ENCODE measurements around the gene ISCA2. TPM values are rescaled to one million over a fixed set of nuclear protein-coding genes. Genes with fewer than 3 reads are reported as not detected.

Gene ISCA2
- total and polyA plus RNA-seq, 2 experiments from 2014 or later = 44.0 to 171 TPM

DNA sequence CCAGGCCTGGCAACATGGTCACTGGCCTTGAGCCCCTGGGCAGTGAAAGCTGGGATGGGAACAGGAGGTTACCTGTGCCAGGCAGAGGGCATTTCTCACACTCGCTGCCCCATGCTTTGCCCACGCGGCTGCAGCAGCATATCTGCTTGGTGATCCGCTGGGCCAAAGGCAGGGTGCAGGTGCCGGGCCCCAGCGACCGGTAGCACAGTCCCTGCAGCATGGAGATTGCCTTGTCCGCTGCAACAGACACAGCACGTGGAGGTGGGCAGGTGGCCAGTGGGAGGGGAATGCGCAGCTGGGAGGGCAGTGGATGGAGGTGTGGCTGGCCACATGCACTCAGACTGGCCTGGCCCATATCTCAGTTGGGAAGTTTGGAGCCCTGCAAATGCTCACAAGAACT is 35.3 kb downstream of the ISCA2 start:
- no peaks in the 10 kb centered on the region for H3K9me2 ChIP-seq (ENCODE audit: insufficient read depth)
- no peak overlapping the region for H3K27ac ChIP-seq (ENCODE audit: low read depth)
- H3K79me2 ChIP-seq (replicated peaks; ENCODE audit: insufficient read depth) = no peaks in the 10 kb centered on the region
- H4K20me1 ChIP-seq (replicated peaks; ENCODE audit: insufficient read depth) = no peaks in the 10 kb centered on the region
- no peaks in the 10 kb centered on the region for H3K4me1 ChIP-seq (ENCODE audit: insufficient read depth)
- no peak overlapping the region for H2AFZ ChIP-seq
- Mint-ChIP-seq H3K9me3 (no peaks in the 10 kb centered on the region), H3K27me3 (ENCODE audit: insufficient read depth, low read depth, poor library complexity) (peaks cover 9% of the 10 kb centered on the region), H3K4me1 (peaks cover 15% of the 10 kb centered on the region), H3K36me3 (ENCODE audit: low read depth) (no peaks in the 10 kb centered on the region), H3K4me3 (no peak overlapping the region), H3K27ac (no peak overlapping the region)
- ATAC-seq (no peak), DNase-seq (ENCODE audit: low spot score) (no peak)
- no peaks in the 10 kb centered on the region for H3F3A ChIP-seq (replicated peaks; ENCODE audit: low read depth)
- no peaks in the 10 kb centered on the region for H3K36me3 ChIP-seq (ENCODE audit: insufficient read depth)
- TF ChIP-seq CTCF (conservative IDR thresholded peaks at IDR 0.05; ENCODE audit: low read depth in 2 of 2) = no peak
- TF ChIP-seq, protein P1, sequence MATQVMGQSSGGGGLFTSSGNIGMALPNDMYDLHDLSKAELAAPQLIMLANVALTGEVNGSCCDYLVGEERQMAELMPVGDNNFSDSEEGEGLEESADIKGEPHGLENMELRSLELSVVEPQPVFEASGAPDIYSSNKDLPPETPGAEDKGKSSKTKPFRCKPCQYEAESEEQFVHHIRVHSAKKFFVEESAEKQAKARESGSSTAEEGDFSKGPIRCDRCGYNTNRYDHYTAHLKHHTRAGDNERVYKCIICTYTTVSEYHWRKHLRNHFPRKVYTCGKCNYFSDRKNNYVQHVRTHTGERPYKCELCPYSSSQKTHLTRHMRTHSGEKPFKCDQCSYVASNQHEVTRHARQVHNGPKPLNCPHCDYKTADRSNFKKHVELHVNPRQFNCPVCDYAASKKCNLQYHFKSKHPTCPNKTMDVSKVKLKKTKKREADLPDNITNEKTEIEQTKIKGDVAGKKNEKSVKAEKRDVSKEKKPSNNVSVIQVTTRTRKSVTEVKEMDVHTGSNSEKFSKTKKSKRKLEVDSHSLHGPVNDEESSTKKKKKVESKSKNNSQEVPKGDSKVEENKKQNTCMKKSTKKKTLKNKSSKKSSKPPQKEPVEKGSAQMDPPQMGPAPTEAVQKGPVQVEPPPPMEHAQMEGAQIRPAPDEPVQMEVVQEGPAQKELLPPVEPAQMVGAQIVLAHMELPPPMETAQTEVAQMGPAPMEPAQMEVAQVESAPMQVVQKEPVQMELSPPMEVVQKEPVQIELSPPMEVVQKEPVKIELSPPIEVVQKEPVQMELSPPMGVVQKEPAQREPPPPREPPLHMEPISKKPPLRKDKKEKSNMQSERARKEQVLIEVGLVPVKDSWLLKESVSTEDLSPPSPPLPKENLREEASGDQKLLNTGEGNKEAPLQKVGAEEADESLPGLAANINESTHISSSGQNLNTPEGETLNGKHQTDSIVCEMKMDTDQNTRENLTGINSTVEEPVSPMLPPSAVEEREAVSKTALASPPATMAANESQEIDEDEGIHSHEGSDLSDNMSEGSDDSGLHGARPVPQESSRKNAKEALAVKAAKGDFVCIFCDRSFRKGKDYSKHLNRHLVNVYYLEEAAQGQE (IDR thresholded peaks at IDR 0.05; ENCODE audit: unreplicated experiment) = no peak
- no peak for TF ChIP-seq ETS1 (IDR thresholded peaks at IDR 0.05)
- TF ChIP-seq ZNF331 (CRISPR knock-in tag; IDR thresholded peaks at IDR 0.05; ENCODE audit: low read depth) = no peak
- TF ChIP-seq JUNB (IDR thresholded peaks at IDR 0.05; ENCODE audit: unreplicated experiment) = no peak
- no peak for TF ChIP-seq CREB1 (CRISPR knock-in tag; IDR thresholded peaks at IDR 0.05; ENCODE audit: low read depth)
- no peak for TF ChIP-seq EZH2phosphoT487 (IDR thresholded peaks at IDR 0.05; ENCODE audit: unreplicated experiment)
- no peak for TF ChIP-seq NANOG (IDR thresholded peaks at IDR 0.05; ENCODE audit: borderline replicate concordance)
- TF ChIP-seq POLR2AphosphoS5 (IDR thresholded peaks at IDR 0.05; ENCODE audit: low read depth) = no peak
- TF ChIP-seq STAT1 (IDR thresholded peaks at IDR 0.05; ENCODE audit: unreplicated experiment) = no peak
- H3K27me3 ChIP-seq (ENCODE audit: insufficient read depth) = no peaks in the 10 kb centered on the region
- H3K4me3 ChIP-seq = no peak overlapping the region
- no peak overlapping the region for H3K4me2 ChIP-seq

GRCh38 chr14:74531006-74531405 is 37.4 kb downstream of the ISCA2 start:
- Histone ChIP-seq H3K27me3 (ENCODE audit: insufficient read depth) (no peaks in the 10 kb centered on the region), H3K4me1 (ENCODE audit: insufficient read depth) (no peaks in the 10 kb centered on the region), H3F3A (replicated peaks; ENCODE audit: low read depth) (no peaks in the 10 kb centered on the region), H4K20me1 (replicated peaks; ENCODE audit: insufficient read depth) (no peaks in the 10 kb centered on the region), H3K4me2 (no peak overlapping the region), H3K9me2 (ENCODE audit: insufficient read depth) (no peaks in the 10 kb centered on the region), H3K4me3 (no peak overlapping the region), H3K36me3 (ENCODE audit: insufficient read depth) (no peaks in the 10 kb centered on the region), H2AFZ (peak overlapping the region; percentile 72), H3K27ac (ENCODE audit: low read depth) (no peak overlapping the region), H3K79me2 (replicated peaks; ENCODE audit: insufficient read depth) (no peaks in the 10 kb centered on the region)
- no peak for DNase-seq (ENCODE audit: low spot score)
- Mint-ChIP-seq H3K4me1 (peaks cover 12% of the 10 kb centered on the region; the same call in 2 of the 3 replicates), H3K36me3 (ENCODE audit: low read depth) (no peaks in the 10 kb centered on the region), H3K27me3 (ENCODE audit: insufficient read depth, low read depth, poor library complexity) (peaks cover 9% of the 10 kb centered on the region), H3K4me3 (no peak overlapping the region), H3K9me3 (no peaks in the 10 kb centered on the region), H3K27ac (no peak overlapping the region)
- no peak for ATAC-seq
- TF ChIP-seq, protein P1 (IDR thresholded peaks at IDR 0.05; ENCODE audit: unreplicated experiment) = no peak
- TF ChIP-seq ZNF114 (CRISPR knock-in tag; IDR thresholded peaks at IDR 0.05) = no peak
- no peak for TF ChIP-seq ETS1 (IDR thresholded peaks at IDR 0.05)
- no peak for TF ChIP-seq ZNF331 (CRISPR knock-in tag; IDR thresholded peaks at IDR 0.05; ENCODE audit: low read depth)
- no peak for TF ChIP-seq STAT1 (IDR thresholded peaks at IDR 0.05; ENCODE audit: unreplicated experiment)
- TF ChIP-seq CREB1 (CRISPR knock-in tag; IDR thresholded peaks at IDR 0.05; ENCODE audit: low read depth) = no peak
